Panc1 (cell line): ENCODE data around the gene MOV10L1.

ENCODE experiments used
- TF ChIP-seq, protein P1 (sequence below), 2 experiments: IDR thresholded peaks; 2 replicates each; pipeline ENCODE4 v1.6.1; 2011 to 2012; ENCODE audit warnings: low read depth in 2 of 2, control low read depth in 1 of 2, low read length in 1 of 2, mild to moderate bottlenecking in 1 of 2, moderate library complexity in 1 of 2; ENCODE audit not compliant: insufficient read depth in 1 of 2
- TF ChIP-seq, protein P2 (sequence below): fragments of 450-650 bp; IDR thresholded peaks from 2 replicates; pipeline ENCODE4 v1.5.1; 2017; ENCODE audit warnings: mild to moderate bottlenecking

DNA sequence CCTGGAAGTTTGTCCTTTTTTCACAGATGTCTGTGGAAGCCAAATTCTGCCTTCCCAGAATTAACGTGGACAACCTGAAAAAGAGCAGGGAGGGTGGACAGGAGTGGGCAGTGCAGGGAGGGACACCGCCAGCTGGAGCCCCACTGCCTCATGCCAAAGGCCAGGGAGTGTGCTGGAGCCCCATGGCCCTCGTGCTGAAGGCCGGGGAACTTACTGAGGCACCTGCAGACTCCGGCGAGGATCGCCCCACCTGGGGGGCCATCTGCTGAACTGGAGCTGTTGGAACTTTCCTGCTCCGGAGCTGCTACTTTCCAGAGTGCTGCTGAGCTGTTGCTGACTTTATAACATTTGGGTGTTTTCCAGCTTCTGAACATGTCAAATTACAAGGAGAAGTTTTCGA, 35.2 kb downstream of the MOV10L1 start:
- TF ChIP-seq, protein P1, sequence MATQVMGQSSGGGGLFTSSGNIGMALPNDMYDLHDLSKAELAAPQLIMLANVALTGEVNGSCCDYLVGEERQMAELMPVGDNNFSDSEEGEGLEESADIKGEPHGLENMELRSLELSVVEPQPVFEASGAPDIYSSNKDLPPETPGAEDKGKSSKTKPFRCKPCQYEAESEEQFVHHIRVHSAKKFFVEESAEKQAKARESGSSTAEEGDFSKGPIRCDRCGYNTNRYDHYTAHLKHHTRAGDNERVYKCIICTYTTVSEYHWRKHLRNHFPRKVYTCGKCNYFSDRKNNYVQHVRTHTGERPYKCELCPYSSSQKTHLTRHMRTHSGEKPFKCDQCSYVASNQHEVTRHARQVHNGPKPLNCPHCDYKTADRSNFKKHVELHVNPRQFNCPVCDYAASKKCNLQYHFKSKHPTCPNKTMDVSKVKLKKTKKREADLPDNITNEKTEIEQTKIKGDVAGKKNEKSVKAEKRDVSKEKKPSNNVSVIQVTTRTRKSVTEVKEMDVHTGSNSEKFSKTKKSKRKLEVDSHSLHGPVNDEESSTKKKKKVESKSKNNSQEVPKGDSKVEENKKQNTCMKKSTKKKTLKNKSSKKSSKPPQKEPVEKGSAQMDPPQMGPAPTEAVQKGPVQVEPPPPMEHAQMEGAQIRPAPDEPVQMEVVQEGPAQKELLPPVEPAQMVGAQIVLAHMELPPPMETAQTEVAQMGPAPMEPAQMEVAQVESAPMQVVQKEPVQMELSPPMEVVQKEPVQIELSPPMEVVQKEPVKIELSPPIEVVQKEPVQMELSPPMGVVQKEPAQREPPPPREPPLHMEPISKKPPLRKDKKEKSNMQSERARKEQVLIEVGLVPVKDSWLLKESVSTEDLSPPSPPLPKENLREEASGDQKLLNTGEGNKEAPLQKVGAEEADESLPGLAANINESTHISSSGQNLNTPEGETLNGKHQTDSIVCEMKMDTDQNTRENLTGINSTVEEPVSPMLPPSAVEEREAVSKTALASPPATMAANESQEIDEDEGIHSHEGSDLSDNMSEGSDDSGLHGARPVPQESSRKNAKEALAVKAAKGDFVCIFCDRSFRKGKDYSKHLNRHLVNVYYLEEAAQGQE (IDR thresholded peaks at IDR 0.05; ENCODE audit: insufficient read depth in 1 of 2, low read depth in 2 of 2, low read length in 1 of 2) = no peak
- TF ChIP-seq, protein P2, sequence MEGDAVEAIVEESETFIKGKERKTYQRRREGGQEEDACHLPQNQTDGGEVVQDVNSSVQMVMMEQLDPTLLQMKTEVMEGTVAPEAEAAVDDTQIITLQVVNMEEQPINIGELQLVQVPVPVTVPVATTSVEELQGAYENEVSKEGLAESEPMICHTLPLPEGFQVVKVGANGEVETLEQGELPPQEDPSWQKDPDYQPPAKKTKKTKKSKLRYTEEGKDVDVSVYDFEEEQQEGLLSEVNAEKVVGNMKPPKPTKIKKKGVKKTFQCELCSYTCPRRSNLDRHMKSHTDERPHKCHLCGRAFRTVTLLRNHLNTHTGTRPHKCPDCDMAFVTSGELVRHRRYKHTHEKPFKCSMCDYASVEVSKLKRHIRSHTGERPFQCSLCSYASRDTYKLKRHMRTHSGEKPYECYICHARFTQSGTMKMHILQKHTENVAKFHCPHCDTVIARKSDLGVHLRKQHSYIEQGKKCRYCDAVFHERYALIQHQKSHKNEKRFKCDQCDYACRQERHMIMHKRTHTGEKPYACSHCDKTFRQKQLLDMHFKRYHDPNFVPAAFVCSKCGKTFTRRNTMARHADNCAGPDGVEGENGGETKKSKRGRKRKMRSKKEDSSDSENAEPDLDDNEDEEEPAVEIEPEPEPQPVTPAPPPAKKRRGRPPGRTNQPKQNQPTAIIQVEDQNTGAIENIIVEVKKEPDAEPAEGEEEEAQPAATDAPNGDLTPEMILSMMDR = no peak
